ENCODE data around the gene RAB11FIP2.
"Not testable (repeated sequence)": the region's sequence is repeated elsewhere in the genome, so short reads cannot be mapped to it uniquely, and the experiment has no call there.

Gene RAB11FIP2

DNA sequence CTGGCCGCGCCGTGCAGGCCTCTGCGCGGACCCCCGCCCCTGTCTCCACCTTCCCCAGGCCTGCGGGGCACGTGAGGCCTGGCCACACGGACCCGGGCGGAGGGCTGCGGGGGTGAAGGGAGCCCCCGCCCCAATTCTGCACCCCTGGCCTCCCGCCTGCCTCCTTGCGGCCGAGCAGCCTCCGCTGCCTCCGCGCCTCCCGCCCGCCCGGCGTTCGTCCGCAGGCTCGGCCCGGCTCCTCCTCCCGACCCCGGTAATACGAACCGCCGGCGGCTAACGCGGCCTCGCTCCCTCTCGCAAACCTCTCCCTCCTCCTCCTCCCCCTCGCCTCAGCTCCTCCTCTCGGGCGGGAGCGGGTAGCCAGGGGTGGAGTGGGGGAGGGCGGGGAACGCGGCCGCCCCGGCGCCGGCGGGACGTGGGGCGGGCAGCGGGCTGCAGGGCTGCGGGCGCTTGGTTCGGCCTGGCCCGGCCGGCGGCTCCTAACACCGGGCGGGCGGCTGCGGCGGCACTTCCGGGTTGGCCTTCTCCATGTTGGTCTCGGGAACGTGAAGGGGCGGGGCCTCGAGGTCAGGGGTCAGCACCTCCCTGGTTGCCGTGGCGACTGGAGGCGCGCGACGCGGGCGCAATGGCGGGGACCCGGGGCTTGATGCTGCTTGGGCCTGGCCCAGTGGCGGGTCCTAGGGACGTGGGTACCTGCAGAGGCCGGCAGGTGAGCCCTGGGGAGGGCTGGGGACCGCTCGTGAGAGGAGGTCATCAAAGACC is at the start of gene RAB11FIP2:
Gene RAB11FIP2 (minus strand): TSS at position 547 of the 762 bp plus-strand sequence. CDS start 778 bp downstream, outside the sequence.
- peak; percentile 94 for DNase-seq (ENCODE audit: low read depth)

DNA sequence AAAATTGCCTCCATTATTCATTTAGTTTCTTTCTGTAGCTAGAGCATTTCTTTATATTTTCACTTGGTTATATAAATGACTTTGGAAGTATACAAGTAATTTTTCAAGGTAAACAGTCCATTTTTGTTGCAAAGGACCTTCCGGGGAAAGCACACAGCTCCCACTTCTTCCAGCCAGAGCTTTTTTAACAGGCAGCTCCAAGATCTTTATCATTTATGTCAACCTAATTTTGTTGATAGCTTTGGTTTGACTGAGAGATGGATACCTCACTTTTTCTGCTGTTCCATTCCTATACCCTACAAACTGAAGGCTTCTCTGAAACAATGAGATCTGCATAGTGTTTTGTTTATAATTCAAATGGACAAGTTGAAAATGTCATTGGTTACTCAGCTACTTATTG is 49.3 kb upstream of the RAB11FIP2 start:
- no peak for DNase-seq (ENCODE audit: low read depth)

DNA sequence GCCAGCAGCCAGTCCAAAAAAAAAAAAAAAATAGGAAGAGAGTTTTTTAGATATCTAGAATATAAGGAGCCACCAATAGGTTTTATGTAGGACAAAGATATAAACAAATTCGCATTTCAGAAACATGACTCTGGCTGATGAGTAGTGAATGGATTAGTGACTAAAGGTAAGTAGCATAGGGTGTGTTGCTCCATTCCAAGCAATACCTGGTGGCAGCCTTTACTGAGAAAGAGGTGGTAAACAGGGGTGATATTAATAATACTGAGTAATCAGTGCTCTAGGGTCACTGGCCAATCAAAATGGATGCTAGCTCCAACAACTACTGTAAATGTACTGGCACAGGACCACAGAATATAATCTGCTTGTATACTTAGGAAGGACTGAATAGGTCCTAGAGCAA is 45.5 kb upstream of the RAB11FIP2 start:
- DNase-seq (ENCODE audit: low read depth): no peak

GRCh38 chr10:118080817-118081216 is 34.1 kb upstream of the RAB11FIP2 start:
- DNase-seq (ENCODE audit: low read depth): no peak

GRCh38 chr10:118076705-118077104 is 30.0 kb upstream of the RAB11FIP2 start:
- DNase-seq (ENCODE audit: low read depth): no peak

GRCh38 chr10:118072840-118073239 is 26.1 kb upstream of the RAB11FIP2 start:
- no peak for DNase-seq (ENCODE audit: low read depth)

DNA sequence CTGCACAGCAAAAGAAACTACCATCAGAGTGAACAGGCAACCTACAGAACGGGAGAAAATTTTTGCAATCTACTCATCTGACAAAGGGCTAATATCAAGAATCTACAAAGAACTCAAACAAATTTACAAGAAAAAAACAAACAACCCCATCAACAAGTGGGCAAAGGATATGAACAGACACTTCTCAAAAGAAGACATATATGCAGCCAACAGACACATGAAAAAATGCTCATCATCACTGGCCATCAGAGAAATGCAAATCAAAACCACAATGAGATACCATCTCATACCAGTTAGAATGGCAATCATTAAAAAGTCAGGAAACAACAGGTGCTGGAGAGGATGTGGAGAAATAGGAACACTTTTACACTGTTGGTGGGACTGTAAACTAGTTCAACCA is 20.6 kb upstream of the RAB11FIP2 start:
- not testable (repeated sequence) for DNase-seq (ENCODE audit: low read depth)

- no peak for DNase-seq (ENCODE audit: low read depth)
These were observed 16.1 kb upstream of the RAB11FIP2 start for GRCh38 chr10:118062798-118063238.

DNA sequence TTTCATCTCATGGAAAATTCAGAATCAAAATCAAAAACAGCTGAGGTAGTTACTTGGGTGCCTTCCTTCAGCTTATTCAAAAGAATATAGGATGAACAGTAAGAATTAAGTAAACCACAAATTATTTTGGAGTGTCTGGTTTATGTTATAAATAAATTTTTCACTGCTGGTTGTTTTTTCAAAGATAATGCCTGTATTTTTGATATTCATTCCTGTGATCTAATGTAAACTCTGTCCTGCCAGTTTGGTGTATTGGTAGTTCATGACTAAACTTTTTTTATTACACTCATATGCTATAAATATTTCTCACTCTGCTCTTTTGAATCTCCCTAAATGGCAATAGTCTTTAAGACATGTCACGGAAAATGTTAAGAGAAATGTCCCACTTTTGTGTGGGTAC is 11.6 kb upstream of the RAB11FIP2 start:
- DNase-seq (ENCODE audit: low read depth): no peak

DNA sequence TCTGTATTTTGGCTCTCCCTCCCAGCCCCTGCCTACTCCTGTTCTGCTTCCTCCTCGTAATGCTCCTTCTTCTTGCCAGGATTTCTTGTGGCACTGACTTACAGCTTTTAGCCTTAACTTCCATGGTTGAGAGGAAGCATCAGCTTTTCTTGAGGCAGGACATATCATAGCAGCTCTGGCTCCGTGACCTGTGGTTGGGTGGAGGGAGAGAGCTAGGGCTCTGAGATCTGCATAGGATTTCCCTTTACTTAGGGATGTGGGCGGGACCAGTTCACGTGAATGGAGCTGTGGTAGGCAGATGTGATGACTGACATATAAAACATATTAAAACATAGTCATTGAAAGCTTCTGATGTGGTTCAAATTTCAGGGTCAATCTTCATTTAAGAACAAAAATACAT is 10.6 kb upstream of the RAB11FIP2 start:
- DNase-seq (ENCODE audit: low read depth): no peak

- no peak for DNase-seq (ENCODE audit: low read depth)
These were observed 7.6 kb upstream of the RAB11FIP2 start for GRCh38 chr10:118054383-118054782.

DNA sequence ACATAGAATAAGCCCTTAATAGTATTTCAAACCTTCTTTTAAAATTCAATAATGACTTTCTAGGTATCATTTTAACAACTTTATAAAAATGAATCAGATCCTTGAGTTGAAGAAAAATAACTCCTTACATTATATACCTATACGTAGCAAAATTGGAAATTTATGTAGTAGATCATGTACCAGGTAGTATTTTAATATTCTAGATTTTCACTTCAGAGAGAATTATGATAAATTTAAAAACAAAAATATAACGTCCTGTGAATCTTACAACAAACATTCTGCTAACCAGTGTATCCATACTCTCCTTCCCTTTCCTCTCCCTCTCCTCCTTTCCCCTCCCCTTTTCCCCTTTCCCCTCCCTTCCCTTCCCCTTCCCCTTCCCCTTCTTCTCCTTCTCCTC is 6.1 kb upstream of the RAB11FIP2 start:
- no peak for DNase-seq (ENCODE audit: low read depth)

DNA sequence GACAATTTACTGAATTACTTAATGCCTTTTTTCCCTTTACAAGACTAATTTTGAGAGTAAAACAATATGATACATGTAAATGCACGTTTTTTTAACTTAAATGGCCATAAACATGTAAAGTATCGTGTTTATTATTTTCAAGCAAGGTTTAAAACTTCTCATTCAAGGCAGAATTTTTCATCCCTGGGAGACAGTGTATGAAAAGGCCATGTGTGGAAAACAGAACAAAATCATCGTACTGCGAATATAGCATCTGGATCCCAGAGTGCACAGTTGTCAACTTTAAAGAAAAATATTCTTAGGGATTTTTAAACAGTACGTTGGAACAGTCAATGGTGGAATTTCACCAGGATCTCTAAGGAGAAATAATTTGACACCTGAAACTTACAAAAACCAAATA is 1.1 kb upstream of the RAB11FIP2 start:
- no peak for DNase-seq (ENCODE audit: low read depth)

GRCh38 chr10:118047157-118047719 is 497 bp upstream of the RAB11FIP2 start:
- DNase-seq (ENCODE audit: low read depth): no peak

GRCh38 chr10:118045837-118046394 is 825 bp downstream of the RAB11FIP2 start:
- DNase-seq (ENCODE audit: low read depth): peak; percentile 12

- no peak for DNase-seq (ENCODE audit: low read depth)
These were observed 1.4 kb downstream of the RAB11FIP2 start for GRCh38 chr10:118045158-118045836.

GRCh38 chr10:118042827-118043242 is 3.9 kb downstream of the RAB11FIP2 start:
- no peak for DNase-seq (ENCODE audit: low read depth)

DNA sequence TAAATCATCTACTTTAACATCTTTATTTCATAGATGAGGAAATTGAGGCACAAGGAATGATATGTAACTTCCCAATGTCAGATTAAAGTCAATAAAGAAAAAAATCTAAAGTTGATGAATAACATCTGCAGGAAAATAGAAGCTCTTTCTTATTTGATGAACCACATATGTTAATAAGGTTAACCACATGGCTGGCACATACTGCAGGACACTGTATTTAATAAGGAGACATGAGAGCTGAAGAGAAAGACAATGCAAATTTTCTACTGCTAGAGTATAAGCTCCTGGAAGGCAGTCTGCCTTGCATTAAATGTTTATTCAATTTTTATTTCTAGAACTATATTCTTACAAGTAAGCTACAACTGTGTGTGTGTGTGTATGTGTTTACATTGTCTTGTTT is 4.4 kb downstream of the RAB11FIP2 start:
- DNase-seq (ENCODE audit: low read depth): no peak

- DNase-seq (ENCODE audit: low read depth): no peak
These were observed 5.4 kb downstream of the RAB11FIP2 start for GRCh38 chr10:118041316-118041715.

GRCh38 chr10:118036281-118036875 is 10.4 kb downstream of the RAB11FIP2 start:
- DNase-seq (ENCODE audit: low read depth): no peak

DNA sequence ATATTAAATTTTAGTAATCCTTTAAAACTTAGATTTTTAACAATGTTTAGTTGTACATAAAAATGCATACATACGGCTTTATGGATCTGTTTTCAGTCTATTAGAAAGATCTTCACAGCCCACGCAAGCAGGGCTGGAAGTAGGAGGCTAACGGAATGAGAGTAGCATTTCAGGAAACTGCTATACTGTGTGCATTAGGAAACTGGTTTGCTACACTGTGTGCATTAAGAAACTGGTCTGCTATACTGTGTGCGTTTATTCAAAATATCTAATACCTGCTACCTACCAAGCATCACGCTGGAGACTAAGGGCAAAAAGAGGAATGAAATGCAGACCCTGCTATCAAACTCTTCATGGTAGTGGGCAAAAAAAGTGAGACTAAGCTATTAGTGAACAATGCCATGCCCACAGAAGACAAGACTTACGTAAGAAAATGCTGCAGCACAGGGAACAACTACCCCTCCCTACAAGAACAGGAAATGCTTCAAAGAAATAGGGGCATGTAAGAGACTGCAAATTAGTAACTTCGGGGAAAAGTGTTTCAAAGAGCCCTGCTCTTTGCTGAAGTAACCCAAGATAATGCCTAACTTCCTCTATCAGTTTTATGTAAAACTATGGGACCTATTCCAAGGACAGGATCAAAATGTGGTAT is 11.3 kb downstream of the RAB11FIP2 start:
- DNase-seq (ENCODE audit: low read depth): no peak

DNA sequence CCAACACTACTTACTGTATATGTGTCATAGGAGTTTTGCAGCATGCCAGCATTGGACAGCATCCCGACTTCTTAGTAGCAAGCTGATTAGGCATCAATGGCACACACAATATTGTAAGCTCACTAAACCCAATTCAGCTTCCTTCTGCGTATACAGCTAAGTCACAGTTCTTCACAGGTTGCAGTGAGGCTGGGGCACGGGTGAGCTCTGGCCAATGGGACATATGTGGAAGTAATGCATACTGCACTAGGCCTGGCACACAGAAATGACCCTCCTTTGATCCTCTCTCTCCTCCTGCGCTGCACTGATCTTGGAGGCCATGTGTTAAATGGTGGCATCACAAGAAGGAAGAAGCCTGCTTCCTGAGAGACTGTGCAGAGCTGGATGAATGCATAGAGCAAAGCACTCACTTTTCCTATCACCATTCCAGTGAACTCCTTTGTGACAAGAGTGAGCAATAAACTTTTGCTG is 11.9 kb downstream of the RAB11FIP2 start:
- DNase-seq (ENCODE audit: low read depth): no peak

All from activated gamma-delta T cell treated with anti-CD3 and anti-CD28 coated beads, Interleukin-2, amount 50 U/mL, for 16 hours (primary cell).